Glutamatergic neuron (in vitro differentiated cells): ENCODE measurements around the gene RFC5. TPM values are rescaled to one million over a fixed set of nuclear protein-coding genes. Genes with fewer than 3 reads are reported as not detected.
A peak's percentile ranks its signal among the peaks of the same experiment; 100 is the strongest.

Experiments used
- DNase-seq: peaks from one replicate; pipeline ENCODE4 v3.0.0; 2022
- H3K27ac Mint-ChIP-seq: one replicate; pipeline ENCODE4 v1.8.0; 2020; ENCODE audit warnings: mild to moderate bottlenecking, mixed read lengths, inconsistent platforms; ENCODE audit not compliant: unreplicated experiment
- H3K27me3 Mint-ChIP-seq: one replicate; pipeline ENCODE4 v1.8.0; 2020; ENCODE audit warnings: mild to moderate bottlenecking, moderate library complexity, mixed read lengths, inconsistent platforms; ENCODE audit not compliant: unreplicated experiment
- H3K36me3 Mint-ChIP-seq: one replicate; pipeline ENCODE4 v1.8.0; 2020; ENCODE audit warnings: mild to moderate bottlenecking, mixed read lengths, inconsistent platforms; ENCODE audit not compliant: unreplicated experiment
- H3K4me1 Mint-ChIP-seq: one replicate; pipeline ENCODE4 v1.8.0; 2020; ENCODE audit warnings: mild to moderate bottlenecking, low read depth, mixed read lengths, inconsistent platforms; ENCODE audit not compliant: unreplicated experiment
- H3K4me3 Mint-ChIP-seq: one replicate; pipeline ENCODE4 v1.8.0; 2020; ENCODE audit warnings: mild to moderate bottlenecking, mixed read lengths, inconsistent platforms; ENCODE audit not compliant: unreplicated experiment
- H3K9me3 Mint-ChIP-seq: one replicate; pipeline ENCODE4 v1.8.0; 2020; ENCODE audit warnings: mild to moderate bottlenecking, moderate library complexity, mixed read lengths, inconsistent platforms; ENCODE audit not compliant: unreplicated experiment
- total RNA-seq: library from RNA; stranded (reverse); fragmentation: NEBNext Ultra II Directional; extraction: Animal tissue kit (Norgen Biotek cat#: 25700); gene quantifications from one replicate; pipeline ENCODE4 v1.2.1, GENCODE V29; 2021; ENCODE audit not compliant: unreplicated experiment
- TF ChIP-seq, protein P1 (sequence below): fragments of 200-600 bp; sonication (generic); IDR thresholded peaks from one replicate; pipeline ENCODE4 v1.5.0; 2021; ENCODE audit not compliant: partially characterized antibody, unreplicated experiment

Gene RFC5
- total RNA-seq, 1 donor from 2014 or later, result 8.4 TPM

DNA sequence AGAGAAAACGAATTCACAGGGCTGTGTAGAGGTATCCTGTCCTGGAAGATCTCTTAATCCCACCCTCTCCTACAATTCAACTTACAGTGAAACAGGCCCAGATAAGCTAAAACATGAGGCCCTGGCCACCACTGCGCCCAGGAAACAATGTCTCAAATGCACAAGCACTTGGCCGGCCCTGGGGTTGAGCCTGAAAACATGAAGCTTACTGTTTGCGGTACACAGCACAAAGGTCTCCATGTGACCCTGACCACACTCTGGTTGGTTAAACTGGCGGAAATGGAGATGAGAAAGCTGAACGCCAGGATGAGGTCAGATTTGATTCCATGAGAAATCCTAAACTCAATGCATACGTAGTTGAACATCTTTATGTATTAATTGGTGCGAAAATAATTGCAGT is 28.1 kb downstream of the RFC5 start:
- Mint-ChIP-seq H3K27me3 (no peaks in the 10 kb centered on the region), H3K9me3 (no peaks in the 10 kb centered on the region), H3K4me3 (no peak overlapping the region), H3K27ac (no peak overlapping the region), H3K4me1 (no peaks in the 10 kb centered on the region), H3K36me3 (no peaks in the 10 kb centered on the region)
- TF ChIP-seq, protein P1, sequence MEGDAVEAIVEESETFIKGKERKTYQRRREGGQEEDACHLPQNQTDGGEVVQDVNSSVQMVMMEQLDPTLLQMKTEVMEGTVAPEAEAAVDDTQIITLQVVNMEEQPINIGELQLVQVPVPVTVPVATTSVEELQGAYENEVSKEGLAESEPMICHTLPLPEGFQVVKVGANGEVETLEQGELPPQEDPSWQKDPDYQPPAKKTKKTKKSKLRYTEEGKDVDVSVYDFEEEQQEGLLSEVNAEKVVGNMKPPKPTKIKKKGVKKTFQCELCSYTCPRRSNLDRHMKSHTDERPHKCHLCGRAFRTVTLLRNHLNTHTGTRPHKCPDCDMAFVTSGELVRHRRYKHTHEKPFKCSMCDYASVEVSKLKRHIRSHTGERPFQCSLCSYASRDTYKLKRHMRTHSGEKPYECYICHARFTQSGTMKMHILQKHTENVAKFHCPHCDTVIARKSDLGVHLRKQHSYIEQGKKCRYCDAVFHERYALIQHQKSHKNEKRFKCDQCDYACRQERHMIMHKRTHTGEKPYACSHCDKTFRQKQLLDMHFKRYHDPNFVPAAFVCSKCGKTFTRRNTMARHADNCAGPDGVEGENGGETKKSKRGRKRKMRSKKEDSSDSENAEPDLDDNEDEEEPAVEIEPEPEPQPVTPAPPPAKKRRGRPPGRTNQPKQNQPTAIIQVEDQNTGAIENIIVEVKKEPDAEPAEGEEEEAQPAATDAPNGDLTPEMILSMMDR, result no peak
- DNase-seq, result no peak

DNA sequence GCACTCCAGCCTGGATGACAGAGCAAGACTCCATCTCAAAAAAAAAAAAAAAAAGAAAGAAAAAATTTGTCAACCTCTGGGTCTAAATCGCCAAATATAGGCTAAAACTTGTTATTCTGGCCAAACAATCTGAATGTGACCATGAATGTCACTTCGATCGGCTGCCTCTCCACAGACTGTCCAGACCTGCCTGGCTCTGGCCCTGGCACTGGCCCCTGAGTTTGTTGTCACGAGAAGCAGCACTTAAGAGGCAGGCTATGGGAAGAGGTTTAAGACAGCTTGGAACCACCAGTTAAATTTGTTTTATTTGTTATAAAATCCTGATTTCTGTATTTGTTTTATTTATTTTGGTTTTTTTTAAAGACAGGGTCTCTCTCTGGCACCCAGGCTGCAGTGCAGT is 29.9 kb downstream of the RFC5 start:
- no peak overlapping the region for H3K4me3 Mint-ChIP-seq
- no peaks in the 10 kb centered on the region for H3K9me3 Mint-ChIP-seq
- H3K27ac Mint-ChIP-seq, result no peak overlapping the region
- H3K36me3 Mint-ChIP-seq, result no peaks in the 10 kb centered on the region
- H3K27me3 Mint-ChIP-seq, result no peaks in the 10 kb centered on the region
- TF ChIP-seq, protein P1, result no peak
- no peak for DNase-seq
- H3K4me1 Mint-ChIP-seq, result no peaks in the 10 kb centered on the region

DNA sequence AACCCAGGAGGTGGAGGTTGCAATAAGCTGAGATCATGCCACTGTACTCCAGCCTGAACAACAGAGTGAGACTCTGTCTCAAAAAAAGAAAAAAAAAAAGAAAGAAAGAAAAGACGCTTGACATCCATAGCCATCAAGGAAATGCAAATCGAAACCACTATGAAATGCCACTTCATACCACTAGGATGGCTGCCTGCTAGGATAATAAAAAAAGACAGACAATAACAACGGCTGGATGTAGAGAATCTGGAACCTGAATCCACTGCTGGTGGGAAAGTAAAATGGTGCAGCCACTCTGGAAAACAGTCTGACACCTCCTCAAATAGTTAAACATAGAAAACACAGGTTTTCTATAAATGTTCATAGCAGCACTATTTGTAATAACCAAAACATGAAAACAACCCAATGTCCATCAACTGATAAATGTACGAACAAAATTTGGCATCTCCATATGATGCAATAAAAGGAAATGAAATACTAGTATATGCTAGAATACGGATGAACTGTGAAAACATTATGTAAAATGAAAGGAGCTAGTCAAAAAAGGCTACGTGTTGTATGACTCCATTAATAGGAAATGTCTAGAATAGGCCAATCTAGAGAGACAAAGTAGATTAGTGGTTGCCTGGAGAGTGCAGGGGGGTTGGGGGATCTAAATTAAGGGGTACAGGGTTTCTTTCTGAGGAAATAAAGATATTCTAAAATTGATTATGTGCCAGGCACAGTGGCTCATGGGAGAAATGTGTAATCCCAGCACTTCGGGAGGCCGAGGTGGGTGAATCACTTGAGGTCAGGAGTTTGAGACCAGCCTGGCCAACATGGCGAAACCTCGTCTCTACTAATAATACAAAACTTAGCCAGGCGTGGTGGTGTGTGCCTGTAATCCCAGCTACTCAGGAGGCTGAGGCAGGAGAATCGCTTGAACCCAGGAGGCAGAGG is 34.7 kb downstream of the RFC5 start:
- no peak for DNase-seq
- Mint-ChIP-seq H3K36me3 (no peaks in the 10 kb centered on the region), H3K27me3 (peaks cover 6% of the 10 kb centered on the region), H3K27ac (no peak overlapping the region), H3K4me1 (no peaks in the 10 kb centered on the region), H3K9me3 (no peaks in the 10 kb centered on the region), H3K4me3 (no peak overlapping the region)
- TF ChIP-seq, protein P1, result peak; percentile 30

DNA sequence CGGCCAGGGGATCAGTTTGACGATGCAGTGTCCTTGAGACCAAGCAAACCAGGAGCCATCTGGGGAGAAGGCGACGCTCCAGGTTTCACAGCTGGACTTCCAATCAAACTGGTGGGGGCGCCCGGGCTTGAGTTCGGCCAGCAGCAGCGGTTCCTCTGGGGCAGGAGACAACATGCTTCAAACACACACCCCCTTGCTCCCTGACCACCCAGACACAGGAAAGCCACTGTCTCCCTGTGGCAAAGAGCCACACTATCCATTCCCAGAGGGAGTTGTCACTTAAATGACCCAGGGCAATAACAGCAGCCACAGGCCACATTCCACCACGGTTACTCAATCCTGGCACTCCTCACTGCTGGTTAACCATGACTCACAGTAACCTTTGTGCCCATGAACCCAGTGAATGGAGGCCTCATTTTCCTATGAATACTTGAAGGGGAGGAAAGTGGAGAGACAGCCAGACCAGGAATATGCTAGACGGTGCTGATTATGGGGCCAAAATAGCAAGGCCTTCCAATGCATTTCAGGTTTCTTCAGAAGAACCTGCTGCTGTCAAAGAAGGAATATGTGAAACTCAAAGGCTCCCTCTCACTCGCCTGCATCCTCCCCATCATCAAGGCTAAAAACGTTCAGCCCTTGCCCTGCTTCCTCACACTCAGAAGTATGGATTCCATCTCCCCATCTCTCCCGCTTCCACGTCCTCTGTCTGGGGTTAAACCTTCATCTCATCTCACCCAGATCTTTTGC is 36.0 kb downstream of the RFC5 start:
- H3K4me3 Mint-ChIP-seq, result no peak overlapping the region
- no peak for DNase-seq

More for the DNA sequence above, 36.0 kb downstream of the RFC5 start:
- Mint-ChIP-seq H3K27me3 (peaks cover 7% of the 10 kb centered on the region), H3K9me3 (no peaks in the 10 kb centered on the region), H3K36me3 (no peaks in the 10 kb centered on the region), H3K4me1 (no peaks in the 10 kb centered on the region), H3K27ac (no peak overlapping the region)
- TF ChIP-seq, protein P1, result no peak
